Measurements from ENCODE around the gene RAG1. TPM values are rescaled to one million over a fixed set of nuclear protein-coding genes. Genes with fewer than 3 reads are reported as not detected.

Gene RAG1
- total RNA-seq, 4 donors from 2014 or later = 0.23 to 0.56 (median 0.39) TPM

DNA sequence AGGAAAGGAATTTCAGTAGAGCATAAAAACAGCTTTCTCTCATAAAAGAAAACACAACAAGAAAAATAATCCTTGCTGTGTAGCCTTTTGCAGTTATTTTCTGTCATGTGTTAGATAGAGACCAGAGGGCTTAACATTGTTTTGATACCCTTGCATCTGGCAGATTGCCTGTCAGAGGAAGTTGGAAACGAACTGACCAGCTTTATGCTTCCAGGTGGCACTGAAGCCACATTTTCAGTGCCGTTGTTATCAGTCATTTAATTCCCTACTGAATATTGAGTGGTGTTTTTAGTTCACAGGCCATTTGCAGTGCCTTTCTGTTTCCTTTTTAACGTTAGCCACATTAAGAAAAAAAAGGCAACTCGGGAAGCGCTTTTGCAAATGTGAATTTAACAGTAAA lies 51.7 kb downstream of the RAG1 start:
- no peak overlapping the region for H3K4me3 ChIP-seq
- WGBS = 45% methylated on average over 5 of the region's 5 CpGs
- H3K9me3 ChIP-seq = no peaks in the 10 kb centered on the region
- DNase-seq (ENCODE audit: low spot score in 2 of 2) = no peak
- H3K27me3 ChIP-seq = no peaks in the 10 kb centered on the region
- no peaks in the 10 kb centered on the region for H3K36me3 ChIP-seq
- TF ChIP-seq POLR2A (IDR thresholded peaks at IDR 0.05) = no peak
- no peak for TF ChIP-seq POLR2AphosphoS5 (IDR thresholded peaks at IDR 0.05)
- TF ChIP-seq, protein P1, sequence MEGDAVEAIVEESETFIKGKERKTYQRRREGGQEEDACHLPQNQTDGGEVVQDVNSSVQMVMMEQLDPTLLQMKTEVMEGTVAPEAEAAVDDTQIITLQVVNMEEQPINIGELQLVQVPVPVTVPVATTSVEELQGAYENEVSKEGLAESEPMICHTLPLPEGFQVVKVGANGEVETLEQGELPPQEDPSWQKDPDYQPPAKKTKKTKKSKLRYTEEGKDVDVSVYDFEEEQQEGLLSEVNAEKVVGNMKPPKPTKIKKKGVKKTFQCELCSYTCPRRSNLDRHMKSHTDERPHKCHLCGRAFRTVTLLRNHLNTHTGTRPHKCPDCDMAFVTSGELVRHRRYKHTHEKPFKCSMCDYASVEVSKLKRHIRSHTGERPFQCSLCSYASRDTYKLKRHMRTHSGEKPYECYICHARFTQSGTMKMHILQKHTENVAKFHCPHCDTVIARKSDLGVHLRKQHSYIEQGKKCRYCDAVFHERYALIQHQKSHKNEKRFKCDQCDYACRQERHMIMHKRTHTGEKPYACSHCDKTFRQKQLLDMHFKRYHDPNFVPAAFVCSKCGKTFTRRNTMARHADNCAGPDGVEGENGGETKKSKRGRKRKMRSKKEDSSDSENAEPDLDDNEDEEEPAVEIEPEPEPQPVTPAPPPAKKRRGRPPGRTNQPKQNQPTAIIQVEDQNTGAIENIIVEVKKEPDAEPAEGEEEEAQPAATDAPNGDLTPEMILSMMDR (IDR thresholded peaks at IDR 0.05) = no peak
- no peak for TF ChIP-seq EP300 (IDR thresholded peaks at IDR 0.05)
- H3K27ac ChIP-seq = no peak overlapping the region
- no peaks in the 10 kb centered on the region for H3K4me1 ChIP-seq

DNA sequence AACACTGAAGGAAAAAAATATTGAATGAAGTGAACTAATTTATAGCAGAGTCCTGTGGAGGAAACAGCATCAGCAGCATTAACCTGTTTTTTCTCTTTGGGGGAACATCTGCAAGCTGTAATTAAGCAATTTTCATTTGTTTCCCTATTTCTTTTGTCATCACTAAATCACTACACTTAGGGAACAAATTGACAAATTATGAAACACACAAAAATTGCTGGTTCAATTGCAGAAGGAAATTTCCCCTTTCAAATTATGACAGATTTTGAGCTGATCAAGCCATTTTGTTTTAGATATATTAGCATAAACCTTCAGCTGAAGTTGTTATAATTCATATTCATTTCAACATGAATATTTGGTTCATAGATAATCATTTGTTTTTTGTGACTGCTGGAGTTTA lies 52.4 kb downstream of the RAG1 start:
- H3K4me1 ChIP-seq = no peaks in the 10 kb centered on the region

DNA sequence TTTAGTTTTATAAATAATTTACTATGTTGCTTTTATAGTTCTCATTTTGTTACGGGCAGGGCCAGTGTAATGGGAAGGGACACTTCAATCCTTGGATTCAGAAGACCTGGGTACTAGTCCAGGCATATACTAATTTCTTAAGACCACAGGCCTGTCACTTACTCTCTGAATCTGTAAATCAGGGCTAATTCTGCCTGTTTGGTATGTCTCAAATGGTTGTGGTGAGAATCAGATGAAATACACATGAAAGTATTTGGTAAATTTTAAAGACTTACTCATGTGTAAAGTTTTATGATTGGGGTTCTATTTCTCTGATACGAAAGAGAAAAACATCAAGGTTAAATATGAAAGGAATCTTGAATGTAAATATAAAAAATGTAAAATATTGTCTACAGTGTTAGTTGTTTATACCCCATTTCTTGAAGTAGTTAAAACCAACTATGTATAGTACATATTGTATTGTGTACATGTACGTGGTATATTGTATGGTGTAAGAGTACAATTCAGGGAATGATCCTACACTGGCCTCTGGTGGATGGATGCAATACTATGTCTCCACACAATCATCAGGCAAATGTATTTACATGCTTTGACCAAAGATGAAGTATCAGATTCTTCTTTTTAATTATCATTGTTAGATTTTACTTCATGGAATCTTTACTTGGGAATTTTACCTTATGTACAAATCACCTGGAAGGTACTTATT lies 54.8 kb downstream of the RAG1 start:
- H3K27ac ChIP-seq = no peak overlapping the region
- no peaks in the 10 kb centered on the region for H3K9me3 ChIP-seq
- WGBS = 78% methylated on average over 3 of the region's 3 CpGs
- no peak for DNase-seq (ENCODE audit: low spot score in 2 of 2)
- no peaks in the 10 kb centered on the region for H3K4me1 ChIP-seq
- no peak overlapping the region for H3K4me3 ChIP-seq
- H3K27me3 ChIP-seq = no peaks in the 10 kb centered on the region
- TF ChIP-seq EP300 (IDR thresholded peaks at IDR 0.05) (no peak), POLR2A (IDR thresholded peaks at IDR 0.05) (no peak), POLR2AphosphoS5 (IDR thresholded peaks at IDR 0.05) (no peak)
- TF ChIP-seq, protein P1 (IDR thresholded peaks at IDR 0.05) = no peak
- no peaks in the 10 kb centered on the region for H3K36me3 ChIP-seq

More for the DNA sequence above, 52.4 kb downstream of the RAG1 start:
- TF ChIP-seq, protein P1 (IDR thresholded peaks at IDR 0.05) = no peak
- TF ChIP-seq EP300 (IDR thresholded peaks at IDR 0.05) (no peak), POLR2A (IDR thresholded peaks at IDR 0.05) (no peak), POLR2AphosphoS5 (IDR thresholded peaks at IDR 0.05) (no peak)
- H3K27ac ChIP-seq = no peak overlapping the region
- H3K9me3 ChIP-seq = no peaks in the 10 kb centered on the region
- no peaks in the 10 kb centered on the region for H3K27me3 ChIP-seq
- no peak overlapping the region for H3K4me3 ChIP-seq
- no peak for DNase-seq (ENCODE audit: low spot score in 2 of 2)
- H3K36me3 ChIP-seq = no peaks in the 10 kb centered on the region

DNA sequence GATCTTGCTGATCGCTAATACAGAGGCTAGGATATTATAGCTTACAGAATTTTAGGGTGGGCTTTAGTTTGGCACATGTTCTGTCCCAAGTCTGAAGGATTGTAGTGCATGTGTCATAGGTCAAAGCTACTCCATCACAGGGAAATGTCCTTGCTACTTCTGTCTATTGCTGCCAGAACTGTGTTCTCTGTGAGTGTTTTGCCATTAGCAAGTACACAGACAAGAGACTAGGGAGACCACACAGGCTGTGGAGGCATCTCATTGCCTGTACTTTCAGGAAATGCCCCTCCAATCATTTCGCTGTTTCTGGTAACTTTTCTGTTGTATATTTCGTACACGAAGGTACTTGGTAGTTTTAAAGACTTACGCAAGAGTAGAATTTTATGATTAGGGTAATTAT lies 55.7 kb downstream of the RAG1 start:
- no peaks in the 10 kb centered on the region for H3K4me1 ChIP-seq
- WGBS = 96% methylated on average over 5 of the region's 5 CpGs
- DNase-seq (ENCODE audit: low spot score in 2 of 2) = no peak
- no peak overlapping the region for H3K27ac ChIP-seq
- H3K4me3 ChIP-seq = no peak overlapping the region
- no peaks in the 10 kb centered on the region for H3K27me3 ChIP-seq
- no peaks in the 10 kb centered on the region for H3K36me3 ChIP-seq
- H3K9me3 ChIP-seq = no peaks in the 10 kb centered on the region
- no peak for TF ChIP-seq POLR2AphosphoS5 (IDR thresholded peaks at IDR 0.05)
- TF ChIP-seq, protein P1 (IDR thresholded peaks at IDR 0.05) = no peak
- no peak for TF ChIP-seq EP300 (IDR thresholded peaks at IDR 0.05)
- TF ChIP-seq POLR2A (IDR thresholded peaks at IDR 0.05) = no peak

DNA sequence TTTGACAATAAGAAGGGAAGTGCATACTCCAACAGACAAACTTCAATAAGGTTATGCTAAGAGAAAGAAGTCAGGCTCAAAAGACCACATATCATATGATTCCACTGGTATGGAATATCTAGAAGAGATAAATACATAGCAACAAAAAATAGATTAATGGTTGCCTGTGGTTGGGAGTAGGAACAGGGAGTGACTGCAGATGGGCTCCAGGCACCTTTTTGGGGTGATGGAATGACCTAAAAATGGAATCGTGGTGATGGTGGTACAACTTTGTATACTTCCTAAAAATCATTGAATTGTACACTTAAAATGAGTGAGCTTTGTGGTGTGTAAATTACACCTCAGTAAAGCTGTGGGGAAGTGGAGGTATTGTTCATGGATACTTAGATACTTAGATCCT lies 59.2 kb downstream of the RAG1 start:
- no peaks in the 10 kb centered on the region for H3K36me3 ChIP-seq
- no peak overlapping the region for H3K27ac ChIP-seq
- H3K4me3 ChIP-seq = no peak overlapping the region
- WGBS = 86% methylated on average over 1 of the region's 1 CpG
- H3K27me3 ChIP-seq = no peaks in the 10 kb centered on the region
- TF ChIP-seq POLR2A (IDR thresholded peaks at IDR 0.05) (no peak), EP300 (IDR thresholded peaks at IDR 0.05) (no peak), POLR2AphosphoS5 (IDR thresholded peaks at IDR 0.05) (no peak)
- TF ChIP-seq, protein P1 (IDR thresholded peaks at IDR 0.05) = no peak
- no peaks in the 10 kb centered on the region for H3K9me3 ChIP-seq
- H3K4me1 ChIP-seq = peaks cover 4% of the 10 kb centered on the region
- no peak for DNase-seq (ENCODE audit: low spot score in 2 of 2)

All from suprapubic skin (tissue), 4 donors.